GM12872 (cell line): ENCODE measurements around the gene CCNK.

Experiments
- TF ChIP-seq, protein P1 (sequence below): IDR thresholded peaks from 3 replicates; pipeline ENCODE4 v1.5.1; 2011; ENCODE audit warnings: low read depth, mild to moderate bottlenecking, low read length, moderate library complexity; ENCODE audit not compliant: insufficient read depth

Gene CCNK

DNA sequence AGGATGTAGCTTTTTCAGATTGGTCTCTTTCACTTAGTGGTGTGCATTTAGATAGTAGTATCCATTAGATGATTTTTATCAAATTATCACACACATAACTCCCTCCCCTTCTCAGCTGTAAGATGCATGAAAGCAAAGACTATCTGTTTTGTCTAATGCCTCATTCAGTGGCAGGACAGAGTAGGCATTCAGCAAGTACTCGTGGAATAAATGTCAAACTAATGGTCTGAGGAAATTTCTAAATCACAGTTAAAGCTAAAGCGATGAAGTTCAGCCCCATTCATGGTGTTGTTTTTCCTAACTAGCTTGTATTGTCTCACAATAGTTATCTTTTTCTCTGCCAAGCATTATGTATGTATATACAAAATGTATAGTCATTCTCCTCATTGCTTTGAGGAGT is 16.1 kb downstream of the CCNK start:
- TF ChIP-seq, protein P1, sequence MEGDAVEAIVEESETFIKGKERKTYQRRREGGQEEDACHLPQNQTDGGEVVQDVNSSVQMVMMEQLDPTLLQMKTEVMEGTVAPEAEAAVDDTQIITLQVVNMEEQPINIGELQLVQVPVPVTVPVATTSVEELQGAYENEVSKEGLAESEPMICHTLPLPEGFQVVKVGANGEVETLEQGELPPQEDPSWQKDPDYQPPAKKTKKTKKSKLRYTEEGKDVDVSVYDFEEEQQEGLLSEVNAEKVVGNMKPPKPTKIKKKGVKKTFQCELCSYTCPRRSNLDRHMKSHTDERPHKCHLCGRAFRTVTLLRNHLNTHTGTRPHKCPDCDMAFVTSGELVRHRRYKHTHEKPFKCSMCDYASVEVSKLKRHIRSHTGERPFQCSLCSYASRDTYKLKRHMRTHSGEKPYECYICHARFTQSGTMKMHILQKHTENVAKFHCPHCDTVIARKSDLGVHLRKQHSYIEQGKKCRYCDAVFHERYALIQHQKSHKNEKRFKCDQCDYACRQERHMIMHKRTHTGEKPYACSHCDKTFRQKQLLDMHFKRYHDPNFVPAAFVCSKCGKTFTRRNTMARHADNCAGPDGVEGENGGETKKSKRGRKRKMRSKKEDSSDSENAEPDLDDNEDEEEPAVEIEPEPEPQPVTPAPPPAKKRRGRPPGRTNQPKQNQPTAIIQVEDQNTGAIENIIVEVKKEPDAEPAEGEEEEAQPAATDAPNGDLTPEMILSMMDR, result no peak

DNA sequence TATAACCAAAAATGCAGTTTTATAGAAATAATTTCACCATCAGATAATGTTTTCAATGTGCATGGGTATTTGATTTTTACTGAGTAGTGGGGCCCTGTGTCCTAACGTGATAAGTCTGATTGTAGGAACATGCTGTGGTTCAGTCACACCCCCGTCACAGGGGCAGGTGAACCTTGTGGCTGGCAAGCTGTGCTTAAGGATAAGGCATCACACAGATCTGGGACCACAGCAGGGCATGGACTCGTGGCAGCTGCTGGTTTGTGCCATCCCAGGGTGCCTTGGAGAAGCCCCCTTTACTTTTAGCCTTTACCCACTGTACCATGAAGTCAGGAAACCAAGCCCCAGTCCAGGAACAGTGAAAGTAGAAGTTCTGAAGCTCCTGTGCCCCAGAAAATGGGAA is 16.7 kb downstream of the CCNK start:
- TF ChIP-seq, protein P1, result no peak

DNA sequence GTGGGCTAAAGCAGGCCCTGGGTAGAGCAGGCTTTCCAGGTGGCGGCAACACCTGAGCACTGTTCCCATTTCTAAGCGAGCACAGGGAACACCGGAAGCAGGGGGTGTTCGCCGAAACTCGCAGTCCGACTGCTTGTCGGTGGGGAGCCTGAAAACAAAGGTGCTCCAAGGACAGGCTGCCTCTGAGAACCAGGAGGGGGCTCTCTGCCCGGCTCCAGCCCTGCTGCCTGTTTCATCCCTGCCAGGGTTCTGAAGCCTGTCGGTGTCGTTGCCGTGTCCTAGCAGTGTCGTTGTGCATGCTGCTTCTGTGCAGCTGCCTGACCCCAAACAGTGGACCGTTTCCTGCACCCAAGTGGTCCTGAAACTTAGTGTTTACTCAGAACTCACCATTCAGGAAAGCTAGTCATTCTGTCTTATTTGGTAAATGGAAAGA is 21.8 kb downstream of the CCNK start:
- TF ChIP-seq, protein P1, result no peak

DNA sequence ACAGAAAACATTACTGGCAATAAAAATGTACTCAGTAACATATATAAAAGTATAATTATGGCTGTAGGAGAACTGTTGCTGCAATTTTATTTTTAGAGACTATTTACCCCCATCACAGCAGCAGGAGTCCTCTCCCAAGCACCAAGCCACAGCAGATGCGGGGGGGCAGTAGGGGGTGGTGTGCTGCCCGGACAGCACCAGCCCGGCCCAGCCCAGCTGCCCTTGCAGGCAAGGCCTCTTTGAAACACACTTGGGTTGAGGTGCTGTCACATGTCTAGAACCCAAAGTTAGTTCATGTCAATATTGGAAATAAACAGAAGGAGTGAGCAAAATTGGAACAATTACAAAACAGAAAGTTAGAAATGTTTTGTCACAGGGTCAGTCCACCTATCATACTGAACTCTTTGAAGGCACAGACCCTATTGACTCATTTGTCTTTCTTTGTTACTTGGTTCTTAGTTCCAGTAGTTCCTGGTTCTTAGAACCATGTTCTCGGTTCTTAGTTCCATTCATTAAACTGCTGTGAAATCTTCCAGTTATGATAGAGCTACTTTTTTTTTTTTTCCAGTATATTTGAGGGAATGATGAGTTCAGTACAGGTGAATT is 22.7 kb downstream of the CCNK start:
- TF ChIP-seq, protein P1, result no peak

DNA sequence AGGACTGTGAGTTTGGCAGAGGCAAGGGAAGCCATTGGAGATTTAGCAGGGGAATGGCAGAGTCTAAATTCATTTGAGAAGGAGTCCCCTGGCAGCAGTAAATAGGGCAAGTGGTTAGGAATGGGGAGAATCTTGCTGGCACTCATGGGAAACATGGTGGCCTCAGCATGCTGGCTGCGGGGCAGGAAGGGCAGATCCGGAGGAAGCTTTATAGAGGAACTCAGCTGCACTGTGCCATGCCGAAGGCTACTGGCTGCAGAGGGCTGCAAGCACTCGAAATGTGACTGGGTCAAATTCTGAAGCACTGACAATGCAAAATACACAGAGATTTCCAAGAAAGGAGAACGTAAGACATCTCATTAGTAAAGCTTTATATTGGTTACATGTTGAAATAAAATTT is 23.9 kb downstream of the CCNK start:
- TF ChIP-seq, protein P1, result no peak

DNA sequence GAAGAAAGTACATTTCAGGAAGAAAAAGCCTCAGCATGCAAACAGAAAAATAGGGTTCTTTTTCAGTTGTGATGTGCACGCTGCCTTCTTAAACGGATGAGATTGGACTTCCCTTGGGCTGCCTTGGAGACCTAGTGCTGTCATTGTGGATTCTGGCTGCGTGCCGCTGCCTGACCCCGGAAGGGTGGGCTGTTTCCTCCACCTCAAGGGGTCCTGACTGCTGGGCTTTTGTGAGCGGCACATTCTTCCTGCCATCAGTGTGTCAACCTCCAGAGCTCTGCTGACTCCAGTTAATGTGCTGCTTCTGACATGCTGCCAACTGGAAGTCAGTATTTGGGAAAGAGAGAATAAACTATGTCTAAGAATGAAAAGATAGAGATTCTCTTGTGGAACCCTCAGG is 25.1 kb downstream of the CCNK start:
- TF ChIP-seq, protein P1, result no peak

DNA sequence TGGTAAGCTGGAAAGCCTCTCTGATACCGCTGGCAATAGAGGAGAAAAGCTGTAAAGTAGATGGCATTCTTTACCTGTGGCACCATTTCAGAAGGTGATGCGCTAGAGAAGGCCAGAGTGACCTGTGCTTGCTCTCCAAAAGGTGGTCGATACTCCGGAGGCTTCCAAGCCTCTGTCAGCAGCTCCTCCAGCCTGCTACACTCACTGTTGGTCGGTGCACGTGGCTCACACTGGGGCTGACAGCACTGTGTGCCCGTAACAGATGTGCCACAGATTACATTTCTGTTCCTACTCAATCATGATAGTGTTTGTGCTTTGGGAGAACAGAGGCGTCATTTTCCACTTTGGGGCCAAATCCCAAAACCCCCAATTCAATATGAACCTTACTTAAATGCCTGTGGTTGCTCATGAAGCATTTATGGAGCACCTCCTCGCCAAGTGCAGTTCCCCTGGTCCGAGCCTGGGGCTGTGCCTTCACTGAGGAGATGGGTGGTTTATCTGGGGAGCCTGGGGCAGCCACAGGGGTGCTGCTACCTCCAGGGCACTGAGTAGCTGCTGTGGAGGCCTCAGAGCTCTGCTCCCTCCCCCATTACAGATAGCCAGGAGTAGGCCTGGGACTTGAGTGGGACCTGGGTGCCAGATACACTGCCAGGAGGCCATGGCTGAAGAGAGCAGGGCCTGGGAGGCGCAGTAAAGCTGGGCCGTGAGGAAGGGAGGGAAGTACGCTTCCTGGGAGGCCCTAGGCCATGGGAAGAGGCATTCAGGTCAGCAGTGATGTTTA is 26.8 kb downstream of the CCNK start:
- TF ChIP-seq, protein P1, result no peak
